Body of pancreas (tissue), 4 donors: ENCODE data around the gene PLA2G2F. TPM values are rescaled to one million over a fixed set of nuclear protein-coding genes. Genes with fewer than 3 reads are reported as not detected.

Source experiments
- ATAC-seq: fragments of 150-250 bp; one replicate; pipeline ENCODE4 v1.9.1; 2016
- DNase-seq, 4 donors: peaks; one replicate each; pipeline ENCODE4 v3.0.0-alpha.2; 2019
- H3K27ac ChIP-seq, 4 donors: fragments of 200-600 bp; sonication (generic); 1 replicate in 3 of 4; 2 replicates in 1 of 4; pipeline versions ENCODE4 v1.5.1 to v1.6.1; 2016 to 2019; ENCODE audit warnings: mild to moderate bottlenecking in 1 of 4, mixed read lengths in 1 of 4, moderate library complexity in 1 of 4
- H3K27me3 ChIP-seq, 2 donors: fragments of 200-600 bp; sonication (generic); one replicate each; pipeline ENCODE4 v1.6.0; 2016; ENCODE audit warnings: mild to moderate bottlenecking in 1 of 2
- H3K36me3 ChIP-seq, 2 donors: fragments of 200-600 bp; sonication (generic); replicated peaks in 1 of 2; 2 replicates each; pipeline ENCODE4 v1.5.1; 2016; ENCODE audit warnings: low read depth in 2 of 2; ENCODE audit not compliant: insufficient read depth in 1 of 2
- H3K4me1 ChIP-seq: fragments of 200-600 bp; sonication (generic); one replicate; pipeline ENCODE4 v1.6.0; 2016
- H3K4me3 ChIP-seq, 2 donors: fragments of 200-600 bp; sonication (generic); 1 replicate in 1 of 2; 2 replicates in 1 of 2; pipeline ENCODE4 v1.5.1; 2016 to 2019
- H3K9me3 ChIP-seq, 3 donors: fragments of 200-600 bp; sonication (generic); 1 replicate in 2 of 3; 2 replicates in 1 of 3; pipeline ENCODE4 v1.5.1; 2016
- CTCF ChIP-seq, 7 experiments: fragments of 450-650 bp in 4 of 7; fragments of 200-600 bp in 3 of 7; sonication (generic) in 3 of 7; IDR thresholded peaks; one replicate each; pipeline ENCODE4 v1.5.1; 2016 to 2019; ENCODE audit warnings: antibody characterized with exemption in 7 of 7
- POLR2A ChIP-seq, 3 donors: fragments of 450-650 bp; IDR thresholded peaks; one replicate each; pipeline ENCODE4 v1.6.1; 2016; ENCODE audit warnings: antibody characterized with exemption in 3 of 3, mild to moderate bottlenecking in 2 of 3
- WGBS, 2 donors: methylation state at CpG; one replicate each; pipeline ENCODE4 v1.1.5; 2017; 5-methylcytosine and 5-hydroxymethylcytosine counted together
- intact Hi-C: fragments of 100-400 bp; cut with DNase I; formaldehyde crosslinking; loops from one replicate; pipeline ENCODE4 v1.15.1; 2023
- total RNA-seq, 2 donors: library from RNA; depleted of rRNA; stranded (reverse); fragments of >200 nt; gene quantifications; one replicate each; pipeline ENCODE4 v1.1.0, GENCODE V29; 2016

The PLA2G2F gene
- total RNA-seq, 2 donors from 2014 or later = not detected

- 83 to 86% methylated on average over 9 of the region's 9 CpGs for WGBS, 2 donors
- ATAC-seq (no peak), DNase-seq (no peak)
- Histone ChIP-seq H3K36me3 (no peaks in the 10 kb centered on the region), H3K27ac (no peak overlapping the region), H3K9me3 (no peaks in the 10 kb centered on the region), H3K4me3 (no peak overlapping the region), H3K4me1 (no peaks in the 10 kb centered on the region), H3K27me3 (no peaks in the 10 kb centered on the region)
- intact Hi-C loops = no loop called here
- TF ChIP-seq POLR2A (IDR thresholded peaks at IDR 0.05) (no peak), CTCF (IDR thresholded peaks at IDR 0.05) (no peak)
Measured at GRCh38 chr1:20141001-20141400, 1.9 kb downstream of the PLA2G2F start.

GRCh38 chr1:20141466-20141865, 2.3 kb downstream of the PLA2G2F start:
- 81 to 83% methylated on average over 2 to 7 of the region's 7 CpGs for WGBS, 2 donors
- Histone ChIP-seq H3K4me3 (no peak overlapping the region), H3K27me3 (no peaks in the 10 kb centered on the region), H3K4me1 (no peaks in the 10 kb centered on the region), H3K36me3 (no peaks in the 10 kb centered on the region), H3K9me3 (no peaks in the 10 kb centered on the region), H3K27ac (no peak overlapping the region)
- TF ChIP-seq POLR2A (IDR thresholded peaks at IDR 0.05) = no peak
- no peak for TF ChIP-seq CTCF (IDR thresholded peaks at IDR 0.05)
- intact Hi-C loops = no loop called here
- no peak for ATAC-seq
- DNase-seq = no peak

- no peak overlapping the region for H3K4me3 ChIP-seq
- TF ChIP-seq POLR2A (IDR thresholded peaks at IDR 0.05) = no peak
- TF ChIP-seq CTCF (IDR thresholded peaks at IDR 0.05) = no peak
- ATAC-seq = no peak
- 69 to 83% methylated on average over 4 to 13 of the region's 13 CpGs for WGBS, 2 donors
- no peaks in the 10 kb centered on the region for H3K4me1 ChIP-seq
- DNase-seq = no peak
- H3K9me3 ChIP-seq = no peaks in the 10 kb centered on the region
- intact Hi-C loops = no loop called here
- no peaks in the 10 kb centered on the region for H3K36me3 ChIP-seq
- H3K27me3 ChIP-seq = no peaks in the 10 kb centered on the region
- H3K27ac ChIP-seq = no peak overlapping the region
Measured at GRCh38 chr1:20142001-20142710, 3.0 kb downstream of the PLA2G2F start.

- DNase-seq (no peak), ATAC-seq (no peak)
- WGBS, 2 donors = 77 to 82% methylated on average over 6 to 8 of the region's 8 CpGs
- Histone ChIP-seq H3K9me3 (no peaks in the 10 kb centered on the region), H3K36me3 (no peaks in the 10 kb centered on the region), H3K27ac (no peak overlapping the region), H3K4me3 (no peak overlapping the region), H3K4me1 (no peaks in the 10 kb centered on the region), H3K27me3 (no peaks in the 10 kb centered on the region)
- no peak for TF ChIP-seq CTCF (IDR thresholded peaks at IDR 0.05)
- no peak for TF ChIP-seq POLR2A (IDR thresholded peaks at IDR 0.05)
- intact Hi-C loops = no loop called here
Measured at GRCh38 chr1:20143318-20143717, 4.2 kb downstream of the PLA2G2F start.
